ENCODE data around the gene PIGW.

Gene PIGW

GRCh38 chr17:36509272-36509985 is 25.4 kb upstream of the PIGW start:
- DNase-seq = no peak

GRCh38 chr17:36510636-36511035 is 24.2 kb upstream of the PIGW start:
- no peak for DNase-seq

- no peak for DNase-seq
Measured at GRCh38 chr17:36511216-36511615, 23.6 kb upstream of the PIGW start.

GRCh38 chr17:36512641-36513040 is 22.1 kb upstream of the PIGW start:
- DNase-seq = no peak

GRCh38 chr17:36514856-36515255 is 19.9 kb upstream of the PIGW start:
- DNase-seq = no peak

GRCh38 chr17:36515837-36516236 is 18.9 kb upstream of the PIGW start:
- no peak for DNase-seq

- DNase-seq = no peak
Measured at GRCh38 chr17:36523113-36523512, 11.7 kb upstream of the PIGW start.

- no peak for DNase-seq
Measured at GRCh38 chr17:36524428-36524876, 10.3 kb upstream of the PIGW start.

- no peak for DNase-seq
Measured at GRCh38 chr17:36525113-36525512, 9.7 kb upstream of the PIGW start.

- no peak for DNase-seq
Measured at GRCh38 chr17:36525888-36526287, 8.9 kb upstream of the PIGW start.

GRCh38 chr17:36527621-36528250 is 7.1 kb upstream of the PIGW start:
- DNase-seq = no peak

GRCh38 chr17:36529121-36529520 is 5.7 kb upstream of the PIGW start:
- no peak for DNase-seq

GRCh38 chr17:36532435-36532975 is 2.3 kb upstream of the PIGW start:
- DNase-seq = no peak

- no peak for DNase-seq
Measured at GRCh38 chr17:36533935-36534839, 600 bp upstream of the PIGW start.

GRCh38 chr17:36535669-36536081 is 888 bp downstream of the PIGW start:
- DNase-seq = no peak

GRCh38 chr17:36540696-36541095 is 5.9 kb downstream of the PIGW start:
- no peak for DNase-seq

GRCh38 chr17:36542755-36543154 is 8.0 kb downstream of the PIGW start:
- no peak for DNase-seq

GRCh38 chr17:36544044-36544306 is 9.2 kb downstream of the PIGW start:
- no peak for DNase-seq

- DNase-seq = peak; percentile 81
Measured at GRCh38 chr17:36544307-36545076, 9.7 kb downstream of the PIGW start, which contains the start of gene GGNBP2. Gene GGNBP2, plus strand, starts transcription at chr17:36544919. Its CDS starts 806 bp downstream, at chr17:36545725.

GRCh38 chr17:36545077-36545464 is 10.3 kb downstream of the PIGW start:
- DNase-seq = no peak

- peak; percentile 90 for DNase-seq
Measured at GRCh38 chr17:36545465-36546417, 11.0 kb downstream of the PIGW start.

Measured in GOT3 (cell line).